GM19193 (cell line): ENCODE results near the gene CD8B2.
"Not testable (repeated sequence)": the region's sequence is repeated elsewhere in the genome, so short reads cannot be mapped to it uniquely, and the experiment has no call there.

Source experiments
- POLR2A ChIP-seq: IDR thresholded peaks from 4 replicates; pipeline ENCODE4 v1.6.1; 2011; ENCODE audit not compliant: insufficient read depth, insufficient read length; ENCODE audit errors: extremely low read depth

Gene CD8B2

DNA sequence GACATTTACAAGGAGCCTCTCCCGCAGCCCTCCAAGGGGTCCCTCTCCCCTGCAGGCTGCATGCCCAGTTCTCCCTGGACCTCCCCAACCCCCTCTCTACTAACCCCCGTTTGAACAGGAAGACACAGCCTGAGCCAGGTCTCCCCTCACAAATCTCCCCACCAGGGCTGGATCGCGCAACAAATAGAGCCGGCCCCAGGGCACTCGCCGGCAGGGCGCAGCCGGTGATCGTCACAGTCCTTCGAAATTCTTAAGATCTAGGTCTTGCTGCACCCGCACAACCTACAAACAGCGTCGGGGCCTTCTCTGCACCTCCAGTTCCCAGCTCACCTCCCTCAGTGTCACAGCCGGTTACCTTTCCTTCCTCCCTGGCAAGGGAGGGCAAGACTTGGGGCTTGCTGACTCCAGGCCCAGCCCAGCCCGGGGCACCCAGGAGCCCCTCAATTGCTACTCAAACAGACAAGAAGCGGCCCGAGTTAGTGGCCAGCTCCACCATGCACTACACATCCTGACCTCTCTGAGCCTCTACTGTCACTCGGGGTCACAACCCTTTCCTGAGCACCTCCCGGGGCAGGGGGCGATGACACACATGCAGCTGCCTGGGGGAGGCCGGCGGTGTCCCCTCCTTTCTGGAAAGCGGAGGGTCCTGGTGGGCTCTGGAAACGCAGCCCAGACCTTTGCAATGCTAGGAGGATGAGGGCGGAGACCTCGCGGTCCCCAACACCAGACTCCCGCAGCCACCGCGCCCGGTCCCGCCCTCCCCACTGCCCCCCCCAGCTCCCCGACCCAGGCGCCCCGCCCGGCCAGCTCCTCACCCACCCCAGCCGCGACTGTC is at the start of gene CD8B2:
CD8B2 (plus strand) TSS at position 814 of the 835 bp plus-strand sequence. CDS start 63 bp downstream, outside the sequence.
- not testable (repeated sequence) for TF ChIP-seq POLR2A

- TF ChIP-seq POLR2A, result not testable (repeated sequence)
Measured at GRCh38 chr2:106468107-106468506, 19.1 kb upstream of the CD8B2 start, which contains the start of gene RGPD3. Gene RGPD3, minus strand, starts transcription at chr2:106468413. Its CDS starts 125 bp downstream, at chr2:106468288.

DNA sequence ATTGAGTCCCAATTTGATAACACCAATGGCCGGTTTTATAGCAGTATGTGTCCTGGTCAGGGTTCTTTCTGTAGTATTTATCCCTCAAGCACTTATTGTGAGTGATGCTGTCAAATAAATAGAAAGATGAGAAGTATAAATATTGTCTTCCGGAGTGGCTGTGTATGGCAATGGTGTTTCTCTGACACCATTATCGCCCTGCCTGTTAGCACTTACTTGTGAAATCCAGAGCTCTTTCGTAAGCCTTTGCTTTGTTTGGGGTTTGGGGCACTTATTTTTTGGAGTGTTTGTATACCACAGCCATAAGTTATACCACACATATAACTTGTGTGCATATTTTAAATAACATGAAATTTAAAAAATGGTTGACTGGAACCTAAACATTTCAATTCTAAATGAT is 29.3 kb downstream of the CD8B2 start:
- TF ChIP-seq POLR2A, result no peak

DNA sequence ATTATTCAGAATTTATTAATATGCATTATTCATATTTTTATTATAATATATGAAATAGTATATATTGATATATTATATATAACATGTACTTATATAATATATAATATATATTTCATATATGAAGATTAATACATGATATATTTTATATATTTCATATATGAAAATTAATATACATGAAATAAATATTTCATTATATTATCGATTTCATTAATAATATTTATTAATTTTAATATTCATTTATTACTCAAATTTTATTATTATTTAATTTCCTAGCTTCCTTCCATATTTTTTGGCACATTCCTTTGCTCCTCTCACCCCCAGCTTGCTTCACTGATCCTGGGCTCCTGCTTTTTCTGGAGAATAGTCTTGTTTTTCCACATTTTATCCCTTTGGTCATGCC is 29.7 kb downstream of the CD8B2 start:
- no peak for TF ChIP-seq POLR2A

GRCh38 chr2:106517329-106517728 is 30.2 kb downstream of the CD8B2 start:
- no peak for TF ChIP-seq POLR2A

DNA sequence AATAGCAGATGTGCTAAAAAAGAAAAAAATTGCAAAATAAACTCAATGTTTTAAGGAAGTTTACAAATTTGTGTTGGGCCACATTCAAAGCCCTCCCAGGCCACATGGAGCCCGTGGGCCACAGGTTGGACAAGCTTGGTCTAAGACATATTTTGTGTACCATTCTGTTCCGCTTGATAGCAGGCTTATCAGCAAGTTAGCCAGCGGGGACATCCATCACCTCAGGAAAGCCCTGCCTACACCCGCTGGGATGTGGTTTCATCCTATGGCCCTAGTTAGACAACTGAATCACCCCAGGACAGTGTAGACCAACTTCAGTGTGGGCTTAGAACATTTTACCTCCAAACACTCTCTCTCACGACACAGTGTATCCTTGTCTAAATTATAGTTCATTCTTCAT is 32.6 kb downstream of the CD8B2 start:
- TF ChIP-seq POLR2A, result no peak

GRCh38 chr2:106521016-106521415 is 33.9 kb downstream of the CD8B2 start:
- TF ChIP-seq POLR2A, result no peak

- TF ChIP-seq POLR2A, result no peak
Measured at GRCh38 chr2:106523976-106524665, 37.0 kb downstream of the CD8B2 start.

GRCh38 chr2:106530866-106531265 is 43.7 kb downstream of the CD8B2 start:
- no peak for TF ChIP-seq POLR2A

DNA sequence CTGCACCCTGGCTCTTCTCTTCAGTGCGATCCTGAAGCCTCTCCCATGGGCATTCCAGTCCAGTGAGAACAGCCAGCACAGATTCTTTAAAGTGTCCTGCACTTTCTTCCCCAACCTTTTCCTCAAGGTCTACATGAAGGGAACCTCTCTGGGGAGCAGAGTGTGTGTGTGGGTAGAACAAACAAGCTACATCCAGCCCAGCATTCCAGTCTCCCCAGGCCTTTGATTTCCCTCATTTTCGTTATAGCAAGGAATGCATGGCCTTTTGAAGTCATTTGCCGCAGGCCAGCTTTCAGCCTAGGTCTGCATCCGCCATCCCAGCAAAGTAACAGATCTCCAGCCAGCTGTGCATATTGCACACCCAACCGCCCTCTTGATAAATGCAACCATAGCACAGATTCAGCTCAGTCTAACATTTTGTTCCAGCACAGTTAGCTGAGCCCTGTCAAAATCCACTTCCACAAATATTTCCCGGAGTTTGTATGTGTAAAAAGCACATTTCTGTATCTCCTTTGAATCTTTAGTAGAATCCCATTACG is 44.6 kb downstream of the CD8B2 start:
- no peak for TF ChIP-seq POLR2A

DNA sequence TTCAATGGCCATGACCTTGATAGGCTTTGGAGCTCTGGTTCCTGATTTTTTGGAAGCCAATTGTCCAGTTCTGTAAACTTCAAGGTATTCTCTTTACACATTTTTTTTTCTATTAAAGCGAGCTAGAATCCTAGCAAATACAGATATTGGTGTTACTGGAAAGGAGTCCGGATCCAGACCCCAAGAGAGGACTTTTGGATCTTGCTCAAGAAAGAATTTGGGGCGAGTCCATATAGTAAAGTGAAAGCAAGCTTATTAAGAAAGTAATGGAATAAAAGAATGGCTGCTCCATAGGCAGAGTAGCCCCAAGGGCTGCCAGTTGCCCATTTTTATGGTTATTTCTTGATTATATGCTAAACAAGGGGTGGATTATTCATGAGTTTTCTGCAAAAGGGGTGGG is 45.1 kb downstream of the CD8B2 start:
- no peak for TF ChIP-seq POLR2A

- no peak for TF ChIP-seq POLR2A
Measured at GRCh38 chr2:106534471-106534870, 47.3 kb downstream of the CD8B2 start.

- no peak for TF ChIP-seq POLR2A
Measured at GRCh38 chr2:106536490-106536889, 49.3 kb downstream of the CD8B2 start.

- no peak for TF ChIP-seq POLR2A
Measured at GRCh38 chr2:106537047-106537446, 49.9 kb downstream of the CD8B2 start.

DNA sequence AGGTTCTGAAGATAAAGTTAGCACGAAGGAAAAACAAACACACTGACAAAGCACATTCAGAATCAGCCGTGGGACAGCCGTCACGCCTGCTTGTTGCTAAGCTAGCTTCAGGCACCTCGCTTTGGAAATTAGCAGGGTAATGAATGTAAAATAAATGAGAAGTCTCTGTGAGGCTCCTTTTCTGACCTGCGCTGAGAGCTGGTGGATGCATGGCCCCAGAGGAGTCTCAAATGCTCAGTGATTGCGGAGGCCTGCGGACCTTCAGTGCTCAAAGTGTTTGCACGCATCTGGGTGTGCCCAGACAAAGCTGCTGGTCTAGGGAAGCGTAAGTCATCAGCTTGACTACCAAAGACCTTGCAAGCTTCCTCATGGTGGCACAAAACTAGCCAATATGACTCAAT is 50.6 kb downstream of the CD8B2 start:
- TF ChIP-seq POLR2A, result no peak
